ENCODE data around the gene PRDX5. TPM values are rescaled to one million over a fixed set of nuclear protein-coding genes. Genes with fewer than 3 reads are reported as not detected.

PRDX5 gene
- total and polyA plus RNA-seq, 4 donors: 66.8 to 201 (median 135) TPM

DNA sequence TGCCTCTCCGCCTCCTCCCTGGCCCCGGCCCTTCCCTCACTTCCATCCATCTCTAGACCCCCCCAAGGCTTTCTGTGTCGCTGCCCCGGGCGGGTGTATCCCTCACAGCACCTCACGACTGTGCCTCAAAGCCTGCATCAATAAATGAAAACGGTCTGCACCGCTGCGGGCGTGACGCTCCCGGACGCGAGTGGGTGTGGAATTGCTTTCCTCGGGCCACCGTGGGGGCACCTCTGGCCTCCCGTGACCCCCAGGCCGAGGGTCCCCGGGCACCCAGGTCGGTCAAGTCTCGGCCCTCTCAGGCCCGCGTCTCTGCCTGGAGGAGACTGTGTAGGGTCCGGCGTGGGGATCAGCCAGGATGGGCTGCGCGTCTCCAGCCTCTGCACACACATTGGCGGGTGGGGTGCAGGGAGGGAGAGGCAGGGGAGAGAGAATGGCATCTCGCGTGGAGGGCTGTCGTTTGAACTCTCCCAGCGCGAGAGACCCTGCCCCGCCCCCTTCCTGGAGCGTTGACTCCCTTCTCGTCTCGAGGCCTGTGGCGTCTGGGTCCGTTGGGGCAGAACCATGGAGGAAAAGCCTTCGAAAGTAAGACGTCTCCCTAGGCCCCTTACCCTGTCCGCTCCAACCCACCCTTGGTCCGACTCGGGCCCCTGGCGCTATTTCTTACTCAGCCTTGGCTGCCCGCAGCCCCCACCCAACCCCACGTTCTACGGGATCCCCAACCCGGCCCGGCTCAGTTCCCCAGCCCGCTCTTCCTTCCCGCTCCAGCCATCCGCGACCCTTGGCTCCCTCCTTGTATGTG lies 17.9 kb upstream of the PRDX5 start, which contains the start of gene CATSPERZ:
TSS of gene CATSPERZ (plus strand) at position 512 of the 802 bp plus-strand sequence. CDS start at position 565, 53 bp downstream.
- no peak for DNase-seq (ENCODE audit: low spot score)
- no peaks in the 10 kb centered on the region for H3K9me3 ChIP-seq (ENCODE audit: control insufficient read depth in 4 of 4, low read length in 3 of 4)
- no peak within 1 kb of the TSS for H3K27ac ChIP-seq (ENCODE audit: low read depth in 1 of 2, low read length in 2 of 2)
- peak within 1 kb of the TSS in 1 of 3 donors; percentile 40 for H3K4me3 ChIP-seq (ENCODE audit: low read depth in 1 of 3, low read length in 3 of 3)
- peaks cover 12 to 33% (median 25%) of the 10 kb centered on the region in 4 donors for H3K4me1 ChIP-seq (ENCODE audit: control insufficient read depth in 4 of 4, insufficient read depth in 4 of 4, low read length in 3 of 4)
- peaks cover 0 to 19% (median 9%) of the 10 kb centered on the region in 4 donors for H3K27me3 ChIP-seq (ENCODE audit: control insufficient read depth in 4 of 4, insufficient read depth in 4 of 4, low read length in 3 of 4)
- peak within 1 kb of the TSS in 1 of 2 donors; percentile 26 for H3K9ac ChIP-seq (ENCODE audit: low read depth in 1 of 2, low read length in 2 of 2)
- no peaks in the 10 kb centered on the region for H3K36me3 ChIP-seq (ENCODE audit: control insufficient read depth in 4 of 4, insufficient read depth in 3 of 4, low read depth in 1 of 4, low read length in 3 of 4)
- TF ChIP-seq JUND (IDR thresholded peaks at IDR 0.05) (no peak), FOXA1 (IDR thresholded peaks at IDR 0.05) (no peak), RXRA (IDR thresholded peaks at IDR 0.05) (no peak), GABPA (IDR thresholded peaks at IDR 0.05 in 1 of 2, conservative IDR thresholded peaks at IDR 0.05 in 1 of 2) (no peak), RAD21 (IDR thresholded peaks at IDR 0.05) (no peak), FOXA2 (IDR thresholded peaks at IDR 0.05) (no peak), TAF1 (conservative IDR thresholded peaks at IDR 0.05) (no peak), HNF4G (IDR thresholded peaks at IDR 0.05) (no peak), NR2F2 (IDR thresholded peaks at IDR 0.05) (no peak), YY1 (IDR thresholded peaks at IDR 0.05) (no peak), SP1 (IDR thresholded peaks at IDR 0.05) (no peak), EGR1 (IDR thresholded peaks at IDR 0.05; ENCODE audit: low read depth in 2 of 2) (no peak), HNF4A (conservative IDR thresholded peaks at IDR 0.05) (no peak)
- TF ChIP-seq, protein P1, sequence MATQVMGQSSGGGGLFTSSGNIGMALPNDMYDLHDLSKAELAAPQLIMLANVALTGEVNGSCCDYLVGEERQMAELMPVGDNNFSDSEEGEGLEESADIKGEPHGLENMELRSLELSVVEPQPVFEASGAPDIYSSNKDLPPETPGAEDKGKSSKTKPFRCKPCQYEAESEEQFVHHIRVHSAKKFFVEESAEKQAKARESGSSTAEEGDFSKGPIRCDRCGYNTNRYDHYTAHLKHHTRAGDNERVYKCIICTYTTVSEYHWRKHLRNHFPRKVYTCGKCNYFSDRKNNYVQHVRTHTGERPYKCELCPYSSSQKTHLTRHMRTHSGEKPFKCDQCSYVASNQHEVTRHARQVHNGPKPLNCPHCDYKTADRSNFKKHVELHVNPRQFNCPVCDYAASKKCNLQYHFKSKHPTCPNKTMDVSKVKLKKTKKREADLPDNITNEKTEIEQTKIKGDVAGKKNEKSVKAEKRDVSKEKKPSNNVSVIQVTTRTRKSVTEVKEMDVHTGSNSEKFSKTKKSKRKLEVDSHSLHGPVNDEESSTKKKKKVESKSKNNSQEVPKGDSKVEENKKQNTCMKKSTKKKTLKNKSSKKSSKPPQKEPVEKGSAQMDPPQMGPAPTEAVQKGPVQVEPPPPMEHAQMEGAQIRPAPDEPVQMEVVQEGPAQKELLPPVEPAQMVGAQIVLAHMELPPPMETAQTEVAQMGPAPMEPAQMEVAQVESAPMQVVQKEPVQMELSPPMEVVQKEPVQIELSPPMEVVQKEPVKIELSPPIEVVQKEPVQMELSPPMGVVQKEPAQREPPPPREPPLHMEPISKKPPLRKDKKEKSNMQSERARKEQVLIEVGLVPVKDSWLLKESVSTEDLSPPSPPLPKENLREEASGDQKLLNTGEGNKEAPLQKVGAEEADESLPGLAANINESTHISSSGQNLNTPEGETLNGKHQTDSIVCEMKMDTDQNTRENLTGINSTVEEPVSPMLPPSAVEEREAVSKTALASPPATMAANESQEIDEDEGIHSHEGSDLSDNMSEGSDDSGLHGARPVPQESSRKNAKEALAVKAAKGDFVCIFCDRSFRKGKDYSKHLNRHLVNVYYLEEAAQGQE (IDR thresholded peaks at IDR 0.05): no peak
- TF ChIP-seq, protein P2, sequence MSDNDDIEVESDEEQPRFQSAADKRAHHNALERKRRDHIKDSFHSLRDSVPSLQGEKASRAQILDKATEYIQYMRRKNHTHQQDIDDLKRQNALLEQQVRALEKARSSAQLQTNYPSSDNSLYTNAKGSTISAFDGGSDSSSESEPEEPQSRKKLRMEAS (IDR thresholded peaks at IDR 0.05): no peak
- TF ChIP-seq, protein P3, sequence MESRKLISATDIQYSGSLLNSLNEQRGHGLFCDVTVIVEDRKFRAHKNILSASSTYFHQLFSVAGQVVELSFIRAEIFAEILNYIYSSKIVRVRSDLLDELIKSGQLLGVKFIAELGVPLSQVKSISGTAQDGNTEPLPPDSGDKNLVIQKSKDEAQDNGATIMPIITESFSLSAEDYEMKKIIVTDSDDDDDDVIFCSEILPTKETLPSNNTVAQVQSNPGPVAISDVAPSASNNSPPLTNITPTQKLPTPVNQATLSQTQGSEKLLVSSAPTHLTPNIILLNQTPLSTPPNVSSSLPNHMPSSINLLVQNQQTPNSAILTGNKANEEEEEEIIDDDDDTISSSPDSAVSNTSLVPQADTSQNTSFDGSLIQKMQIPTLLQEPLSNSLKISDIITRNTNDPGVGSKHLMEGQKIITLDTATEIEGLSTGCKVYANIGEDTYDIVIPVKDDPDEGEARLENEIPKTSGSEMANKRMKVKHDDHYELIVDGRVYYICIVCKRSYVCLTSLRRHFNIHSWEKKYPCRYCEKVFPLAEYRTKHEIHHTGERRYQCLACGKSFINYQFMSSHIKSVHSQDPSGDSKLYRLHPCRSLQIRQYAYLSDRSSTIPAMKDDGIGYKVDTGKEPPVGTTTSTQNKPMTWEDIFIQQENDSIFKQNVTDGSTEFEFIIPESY (IDR thresholded peaks at IDR 0.05): no peak
- TF ChIP-seq, protein P4, sequence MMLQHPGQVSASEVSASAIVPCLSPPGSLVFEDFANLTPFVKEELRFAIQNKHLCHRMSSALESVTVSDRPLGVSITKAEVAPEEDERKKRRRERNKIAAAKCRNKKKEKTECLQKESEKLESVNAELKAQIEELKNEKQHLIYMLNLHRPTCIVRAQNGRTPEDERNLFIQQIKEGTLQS (IDR thresholded peaks at IDR 0.05): no peak
- TF ChIP-seq, protein P5, sequence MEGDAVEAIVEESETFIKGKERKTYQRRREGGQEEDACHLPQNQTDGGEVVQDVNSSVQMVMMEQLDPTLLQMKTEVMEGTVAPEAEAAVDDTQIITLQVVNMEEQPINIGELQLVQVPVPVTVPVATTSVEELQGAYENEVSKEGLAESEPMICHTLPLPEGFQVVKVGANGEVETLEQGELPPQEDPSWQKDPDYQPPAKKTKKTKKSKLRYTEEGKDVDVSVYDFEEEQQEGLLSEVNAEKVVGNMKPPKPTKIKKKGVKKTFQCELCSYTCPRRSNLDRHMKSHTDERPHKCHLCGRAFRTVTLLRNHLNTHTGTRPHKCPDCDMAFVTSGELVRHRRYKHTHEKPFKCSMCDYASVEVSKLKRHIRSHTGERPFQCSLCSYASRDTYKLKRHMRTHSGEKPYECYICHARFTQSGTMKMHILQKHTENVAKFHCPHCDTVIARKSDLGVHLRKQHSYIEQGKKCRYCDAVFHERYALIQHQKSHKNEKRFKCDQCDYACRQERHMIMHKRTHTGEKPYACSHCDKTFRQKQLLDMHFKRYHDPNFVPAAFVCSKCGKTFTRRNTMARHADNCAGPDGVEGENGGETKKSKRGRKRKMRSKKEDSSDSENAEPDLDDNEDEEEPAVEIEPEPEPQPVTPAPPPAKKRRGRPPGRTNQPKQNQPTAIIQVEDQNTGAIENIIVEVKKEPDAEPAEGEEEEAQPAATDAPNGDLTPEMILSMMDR (IDR thresholded peaks at IDR 0.05; ENCODE audit: low read depth, low read length, missing input control): no peak
- 5% methylated on average over 54 of the region's 54 CpGs for WGBS
